Activated CD4-positive, alpha-beta T cell treated with anti-CD3 and anti-CD28 coated beads, Interleukin-2, amount 10 ng/mL, durations not matched to agents 7 days and 5 days (primary cell): Measurements from ENCODE around the gene TNS4. TPM values are rescaled to one million over a fixed set of nuclear protein-coding genes. Genes with fewer than 3 reads are reported as not detected.

ENCODE experiments used
- CTCF ChIA-PET: fragments of 350-600 bp; sonication (Branson Sonifier 250); formaldehyde crosslinking; loops from one replicate; lab custom pipeline; 2021; ENCODE audit warnings: antibody characterized with exemption; lab: Charles Lee
- POLR2A ChIA-PET: fragments of 350-600 bp; sonication (Branson Sonifier 250); formaldehyde crosslinking; loops from one replicate; lab custom pipeline; 2021; ENCODE audit warnings: antibody characterized with exemption; lab: Charles Lee
- DNase-seq: peaks from one replicate; pipeline ENCODE4 v3.0.0-alpha.2; 2020
- H3K27ac Mint-ChIP-seq: one replicate; pipeline ENCODE4 v1.8.0; 2021; ENCODE audit warnings: mild to moderate bottlenecking, moderate library complexity, mixed read lengths
- H3K27me3 Mint-ChIP-seq: one replicate; pipeline ENCODE4 v1.8.0; 2021; ENCODE audit warnings: mixed read lengths
- H3K36me3 Mint-ChIP-seq: one replicate; pipeline ENCODE4 v1.8.0; 2021; ENCODE audit warnings: low read depth, mixed read lengths
- H3K4me1 Mint-ChIP-seq: one replicate; pipeline ENCODE4 v1.8.0; 2021; ENCODE audit warnings: mixed read lengths
- H3K4me3 Mint-ChIP-seq: one replicate; pipeline ENCODE4 v1.8.0; 2021; ENCODE audit warnings: mild to moderate bottlenecking, moderate library complexity, mixed read lengths
- H3K9me3 Mint-ChIP-seq: one replicate; pipeline ENCODE4 v1.8.0; 2021; ENCODE audit warnings: mixed read lengths
- total RNA-seq, 2 experiments: library from RNA; stranded (reverse); gene quantifications; one replicate each; pipeline ENCODE4 v1.2.3, GENCODE V29; 2021

TNS4 gene
- total RNA-seq, 2 experiments from 2014 or later = 3.5 to 3.7 TPM

GRCh38 chr17:40496634-40497420, 4.6 kb downstream of the TNS4 start:
- DNase-seq = no peak
- H3K27me3 Mint-ChIP-seq = peaks cover 5% of the 10 kb centered on the region
- H3K9me3 Mint-ChIP-seq = no peaks in the 10 kb centered on the region
- peak overlapping the region; percentile 63 for H3K27ac Mint-ChIP-seq
- no peak overlapping the region for H3K4me3 Mint-ChIP-seq
- H3K4me1 Mint-ChIP-seq = peaks cover 21% of the 10 kb centered on the region
- CTCF ChIA-PET = interaction anchor here (0.6 to 4.5 kb wide), 11 partner anchors 9 to 438 kb away, joined by 3 to 21 read pairs (median 5); no protein-coding TSS in a partner anchor
- H3K36me3 Mint-ChIP-seq = peaks cover 6% of the 10 kb centered on the region
- POLR2A ChIA-PET = no interaction called here

- Mint-ChIP-seq H3K9me3 (no peaks in the 10 kb centered on the region), H3K36me3 (peaks cover 6% of the 10 kb centered on the region), H3K27ac (no peak overlapping the region), H3K4me1 (peaks cover 28% of the 10 kb centered on the region), H3K4me3 (no peak overlapping the region), H3K27me3 (peaks cover 5% of the 10 kb centered on the region)
- DNase-seq = no peak
- POLR2A ChIA-PET = no interaction called here
- CTCF ChIA-PET = interaction anchor here (0.6 to 4.5 kb wide), 8 partner anchors 10 to 438 kb away, joined by 3 to 21 read pairs (median 6); no protein-coding TSS in a partner anchor
Measured at GRCh38 chr17:40496170-40496569, 5.3 kb downstream of the TNS4 start.

DNA sequence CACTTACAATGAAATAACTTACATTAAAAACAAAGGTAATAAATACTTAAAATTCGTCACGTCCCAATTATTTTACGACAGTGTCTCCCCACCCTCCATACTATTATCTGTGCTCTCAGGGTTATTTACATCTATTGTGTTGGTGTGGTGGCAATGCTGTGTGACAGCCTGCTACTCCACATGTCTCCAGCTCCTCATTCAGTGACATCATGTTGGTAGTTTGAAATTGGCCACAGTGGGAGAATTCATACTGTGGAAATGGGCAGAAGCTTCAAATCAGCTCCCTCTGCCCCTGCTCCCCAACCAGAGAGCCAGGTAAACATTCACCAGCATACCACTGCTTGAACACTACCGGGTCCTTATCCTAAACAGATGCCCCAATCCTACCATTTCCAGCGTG, 6.3 kb downstream of the TNS4 start:
- Mint-ChIP-seq H3K27ac (no peak overlapping the region), H3K4me3 (no peak overlapping the region), H3K4me1 (peaks cover 38% of the 10 kb centered on the region), H3K9me3 (no peaks in the 10 kb centered on the region), H3K36me3 (peaks cover 6% of the 10 kb centered on the region), H3K27me3 (peaks cover under 1% of the 10 kb centered on the region)
- POLR2A ChIA-PET = no interaction called here
- DNase-seq = no peak
- CTCF ChIA-PET = interaction anchor here (0.7 to 2.4 kb wide), 6 partner anchors 8 to 45 kb away, joined by 3 to 9 read pairs (median 6); no protein-coding TSS in a partner anchor

GRCh38 chr17:40493697-40494096, 7.7 kb downstream of the TNS4 start:
- Mint-ChIP-seq H3K36me3 (peaks cover 6% of the 10 kb centered on the region), H3K27ac (no peak overlapping the region), H3K4me1 (peaks cover 49% of the 10 kb centered on the region), H3K4me3 (no peak overlapping the region), H3K27me3 (no peaks in the 10 kb centered on the region), H3K9me3 (no peaks in the 10 kb centered on the region)
- ChIA-PET CTCF (interaction anchor here (0.8 to 1.9 kb wide), 5 partner anchors 8 to 38 kb away, joined by 3 to 8 read pairs (median 4); partner anchors contain the start of gene TNS4), POLR2A (no interaction called here)
- no peak for DNase-seq

- H3K36me3 Mint-ChIP-seq = peaks cover 6% of the 10 kb centered on the region
- no peak overlapping the region for H3K4me3 Mint-ChIP-seq
- ChIA-PET CTCF (interaction anchor here (1.1 to 2.6 kb wide), 4 partner anchors 10 to 47 kb away, joined by 3 to 10 read pairs (median 4); partner anchors contain the start of gene TNS4), POLR2A (interaction anchor here (0.5 to 2.3 kb wide), 2 partner anchors 26 to 1351 kb away, joined by 3 to 6 read pairs; no protein-coding TSS in a partner anchor)
- peaks cover 58% of the 10 kb centered on the region for H3K4me1 Mint-ChIP-seq
- H3K9me3 Mint-ChIP-seq = no peaks in the 10 kb centered on the region
- no peaks in the 10 kb centered on the region for H3K27me3 Mint-ChIP-seq
- peak overlapping the region; percentile 84 for H3K27ac Mint-ChIP-seq
- no peak for DNase-seq
Measured at GRCh38 chr17:40491486-40491885, 9.9 kb downstream of the TNS4 start.

GRCh38 chr17:40490982-40491381, 10.4 kb downstream of the TNS4 start:
- peaks cover 6% of the 10 kb centered on the region for H3K36me3 Mint-ChIP-seq
- POLR2A ChIA-PET = interaction anchor here (0.5 to 2.3 kb wide), 4 partner anchors 17 to 1352 kb away, joined by 3 to 7 read pairs (median 5); no protein-coding TSS in a partner anchor
- no peaks in the 10 kb centered on the region for H3K27me3 Mint-ChIP-seq
- no peaks in the 10 kb centered on the region for H3K9me3 Mint-ChIP-seq
- no peak for DNase-seq
- CTCF ChIA-PET = interaction anchor here (1.1 to 2.6 kb wide), 4 partner anchors 11 to 47 kb away, joined by 3 to 10 read pairs (median 4); partner anchors contain the start of gene TNS4
- peak overlapping the region; percentile 30 for H3K4me3 Mint-ChIP-seq
- H3K4me1 Mint-ChIP-seq = peaks cover 63% of the 10 kb centered on the region
- H3K27ac Mint-ChIP-seq = peak overlapping the region; percentile 84

- H3K27ac Mint-ChIP-seq = peak overlapping the region; percentile 84
- H3K9me3 Mint-ChIP-seq = no peaks in the 10 kb centered on the region
- POLR2A ChIA-PET = interaction anchor here (0.6 to 2.3 kb wide), 4 partner anchors 18 to 164 kb away, joined by 3 to 7 read pairs (median 5); no protein-coding TSS in a partner anchor
- H3K4me3 Mint-ChIP-seq = peak overlapping the region; percentile 30
- CTCF ChIA-PET = interaction anchor here (1.0 to 2.6 kb wide), 5 partner anchors 12 to 46 kb away, joined by 3 to 10 read pairs (median 4); partner anchors contain the start of gene TNS4
- peak; percentile 48 for DNase-seq
- peaks cover 6% of the 10 kb centered on the region for H3K36me3 Mint-ChIP-seq
- H3K27me3 Mint-ChIP-seq = no peaks in the 10 kb centered on the region
- peaks cover 67% of the 10 kb centered on the region for H3K4me1 Mint-ChIP-seq
Measured at GRCh38 chr17:40490289-40490853, 11.1 kb downstream of the TNS4 start.

DNA sequence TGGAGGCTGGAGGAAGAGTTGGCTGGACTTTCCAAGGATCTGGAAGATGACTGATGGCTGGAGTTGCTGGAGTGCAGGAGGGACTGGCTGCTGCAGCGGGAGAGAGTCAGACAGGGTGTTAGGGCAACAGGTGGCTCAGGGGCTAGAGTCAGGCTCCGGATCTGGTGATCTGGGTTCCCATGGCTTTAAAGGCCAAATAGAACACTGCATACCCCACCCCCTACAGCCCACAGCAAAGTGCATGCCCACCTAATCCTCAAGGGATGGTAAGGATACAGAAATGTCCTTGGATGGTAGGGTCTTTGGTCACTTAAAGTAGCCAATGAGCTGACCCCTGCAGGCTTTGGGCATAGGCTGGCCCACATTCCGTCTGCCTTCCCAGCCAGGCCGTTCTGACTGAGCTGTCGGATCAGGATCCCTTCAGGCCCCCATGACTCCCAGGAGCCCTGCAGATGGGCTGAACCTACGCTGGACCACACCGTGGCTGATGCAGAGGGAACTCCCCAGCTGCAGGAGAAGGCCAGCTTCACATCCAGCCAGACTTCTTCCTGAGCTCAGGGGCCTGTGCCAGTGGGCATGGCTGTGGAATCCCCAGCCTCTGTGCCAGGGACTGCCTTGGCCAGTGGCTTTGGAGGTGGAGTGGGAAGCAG, 13.9 kb downstream of the TNS4 start:
- no peaks in the 10 kb centered on the region for H3K9me3 Mint-ChIP-seq
- DNase-seq = no peak
- H3K36me3 Mint-ChIP-seq = peaks cover 3% of the 10 kb centered on the region
- H3K4me3 Mint-ChIP-seq = no peak overlapping the region
- H3K4me1 Mint-ChIP-seq = peaks cover 92% of the 10 kb centered on the region
- H3K27ac Mint-ChIP-seq = peak overlapping the region; percentile 41
- ChIA-PET CTCF (interaction anchor here (0.8 to 3.8 kb wide), 7 partner anchors 10 to 66 kb away, joined by 3 to 21 read pairs (median 3); partner anchors contain the start of gene TNS4), POLR2A (no interaction called here)
- no peaks in the 10 kb centered on the region for H3K27me3 Mint-ChIP-seq

GRCh38 chr17:40486522-40487370, 14.7 kb downstream of the TNS4 start:
- Mint-ChIP-seq H3K27me3 (no peaks in the 10 kb centered on the region), H3K4me3 (no peak overlapping the region), H3K4me1 (peaks cover 95% of the 10 kb centered on the region), H3K36me3 (peaks cover 3% of the 10 kb centered on the region), H3K9me3 (no peaks in the 10 kb centered on the region), H3K27ac (peak overlapping the region; percentile 82)
- POLR2A ChIA-PET = no interaction called here
- CTCF ChIA-PET = interaction anchor here (1.2 to 3.8 kb wide), 6 partner anchors 11 to 46 kb away, joined by 3 to 21 read pairs (median 5); partner anchors contain the start of gene TNS4
- no peak for DNase-seq

GRCh38 chr17:40485851-40486521, 15.4 kb downstream of the TNS4 start:
- POLR2A ChIA-PET = no interaction called here
- H3K4me3 Mint-ChIP-seq = no peak overlapping the region
- CTCF ChIA-PET = interaction anchor here (1.3 to 3.8 kb wide), 4 partner anchors 10 to 46 kb away, joined by 3 to 21 read pairs (median 14); no protein-coding TSS in a partner anchor
- H3K27ac Mint-ChIP-seq = peak overlapping the region; percentile 82
- H3K27me3 Mint-ChIP-seq = no peaks in the 10 kb centered on the region
- H3K4me1 Mint-ChIP-seq = peaks cover 95% of the 10 kb centered on the region
- no peak for DNase-seq
- H3K9me3 Mint-ChIP-seq = no peaks in the 10 kb centered on the region
- peaks cover 3% of the 10 kb centered on the region for H3K36me3 Mint-ChIP-seq

DNA sequence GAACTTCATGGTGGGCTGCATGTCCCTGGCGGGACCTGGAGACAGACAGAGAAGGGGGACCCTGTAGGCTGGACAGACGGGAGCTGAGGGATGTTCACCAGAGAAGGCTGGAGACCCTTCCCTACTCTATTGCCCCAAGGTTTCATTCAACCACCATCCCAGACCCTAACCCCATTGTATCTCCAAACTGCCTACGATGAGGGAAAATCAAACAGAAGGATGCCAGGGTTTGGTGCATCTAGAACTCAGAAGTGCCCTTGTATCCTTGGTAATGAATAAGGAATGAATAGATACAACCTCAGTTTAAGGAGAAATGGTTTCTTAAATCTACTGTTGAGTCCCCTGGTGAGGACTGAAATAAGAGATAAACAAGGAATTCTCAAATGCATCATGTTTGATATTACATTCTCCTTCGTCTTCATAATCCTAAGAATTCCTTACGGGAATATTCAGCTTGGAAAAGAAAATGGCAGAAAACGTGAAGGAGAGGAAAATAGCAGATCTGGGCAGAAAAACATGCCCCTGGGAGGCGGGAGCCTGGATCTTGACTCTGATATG, 16.4 kb downstream of the TNS4 start:
- Mint-ChIP-seq H3K36me3 (peaks cover 6% of the 10 kb centered on the region), H3K9me3 (no peaks in the 10 kb centered on the region), H3K27ac (peak overlapping the region; percentile 21), H3K27me3 (no peaks in the 10 kb centered on the region), H3K4me1 (peaks cover 95% of the 10 kb centered on the region), H3K4me3 (no peak overlapping the region)
- no peak for DNase-seq
- CTCF ChIA-PET = interaction anchor here (0.7 to 3.8 kb wide), 6 partner anchors 9 to 47 kb away, joined by 3 to 21 read pairs (median 4); no protein-coding TSS in a partner anchor
- POLR2A ChIA-PET = no interaction called here
